GM10248 (cell line): ENCODE results near the gene RAB7B.

ENCODE experiments used
- CTCF ChIA-PET: fragments of 300-600 bp; sonication (Branson Sonifier 250); formaldehyde crosslinking; extraction: SDS; loops from one replicate; lab custom pipeline; 2021; ENCODE audit warnings: antibody characterized with exemption; lab: Yijun Ruan, JAX
- POLR2A ChIA-PET: fragments of 350-650 bp; sonication (Branson Sonifier 250); formaldehyde crosslinking; extraction: SDS; loops from one replicate; lab custom pipeline; 2020; ENCODE audit warnings: antibody characterized with exemption; lab: Yijun Ruan, JAX
- DNase-seq: peaks from one replicate; pipeline ENCODE4 v3.0.0; 2012; ENCODE audit errors: extremely low spot score
- TF ChIP-seq, protein P1 (sequence below): IDR thresholded peaks from 2 replicates; pipeline ENCODE4 v1.5.1; 2012; ENCODE audit warnings: mild to moderate bottlenecking, low read depth; ENCODE audit errors: extremely low read depth, missing control alignments, control extremely low read depth

RAB7B gene

DNA sequence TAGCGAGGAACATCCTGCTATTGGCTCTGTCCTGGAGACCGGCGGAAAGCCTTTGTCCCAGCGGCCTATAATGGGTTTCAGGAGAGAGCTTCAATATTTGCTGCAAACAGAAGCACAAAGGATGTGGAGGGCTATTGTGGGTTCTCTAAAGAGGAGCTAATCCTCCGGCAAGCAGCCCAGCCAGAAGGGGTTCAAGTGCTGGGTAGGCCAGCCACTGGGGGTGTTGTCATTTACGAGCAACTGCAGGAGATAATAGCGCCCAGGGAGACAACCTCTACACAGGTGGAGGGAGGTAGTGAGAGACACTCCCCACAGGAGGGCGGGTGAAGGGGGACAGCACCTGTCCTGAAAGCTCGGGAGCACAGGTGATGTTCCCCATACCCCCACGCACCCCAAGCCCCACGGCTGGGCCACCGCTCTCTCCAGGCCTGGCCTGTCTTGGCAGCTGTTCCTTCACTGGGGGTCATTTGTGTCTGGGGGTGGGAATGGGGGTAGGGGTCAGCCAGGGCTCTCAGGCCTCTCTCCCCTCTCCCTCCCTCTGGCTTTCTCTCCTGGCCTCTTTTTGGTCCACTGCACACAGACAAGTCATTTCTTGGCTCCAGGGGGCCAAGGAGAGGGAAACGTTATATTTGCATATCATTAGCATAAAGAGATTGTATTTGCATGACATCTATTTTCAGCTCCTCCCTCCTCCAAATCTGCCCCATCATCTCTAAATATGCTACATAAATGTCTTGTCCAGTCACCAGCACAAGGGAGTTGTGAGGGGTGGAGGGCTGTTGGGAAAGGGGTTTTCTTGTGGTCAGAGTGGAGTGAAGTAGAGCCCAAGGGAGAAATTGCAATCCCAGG, 37.9 kb downstream of the RAB7B start:
- ChIA-PET POLR2A (no interaction called here), CTCF (interaction anchor here (1.1 to 2.7 kb wide), 4 partner anchors 12 to 173 kb away, joined by 3 to 15 read pairs (median 6); no protein-coding TSS in a partner anchor)
- TF ChIP-seq, protein P1, sequence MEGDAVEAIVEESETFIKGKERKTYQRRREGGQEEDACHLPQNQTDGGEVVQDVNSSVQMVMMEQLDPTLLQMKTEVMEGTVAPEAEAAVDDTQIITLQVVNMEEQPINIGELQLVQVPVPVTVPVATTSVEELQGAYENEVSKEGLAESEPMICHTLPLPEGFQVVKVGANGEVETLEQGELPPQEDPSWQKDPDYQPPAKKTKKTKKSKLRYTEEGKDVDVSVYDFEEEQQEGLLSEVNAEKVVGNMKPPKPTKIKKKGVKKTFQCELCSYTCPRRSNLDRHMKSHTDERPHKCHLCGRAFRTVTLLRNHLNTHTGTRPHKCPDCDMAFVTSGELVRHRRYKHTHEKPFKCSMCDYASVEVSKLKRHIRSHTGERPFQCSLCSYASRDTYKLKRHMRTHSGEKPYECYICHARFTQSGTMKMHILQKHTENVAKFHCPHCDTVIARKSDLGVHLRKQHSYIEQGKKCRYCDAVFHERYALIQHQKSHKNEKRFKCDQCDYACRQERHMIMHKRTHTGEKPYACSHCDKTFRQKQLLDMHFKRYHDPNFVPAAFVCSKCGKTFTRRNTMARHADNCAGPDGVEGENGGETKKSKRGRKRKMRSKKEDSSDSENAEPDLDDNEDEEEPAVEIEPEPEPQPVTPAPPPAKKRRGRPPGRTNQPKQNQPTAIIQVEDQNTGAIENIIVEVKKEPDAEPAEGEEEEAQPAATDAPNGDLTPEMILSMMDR: no peak
- DNase-seq: no peak

DNA sequence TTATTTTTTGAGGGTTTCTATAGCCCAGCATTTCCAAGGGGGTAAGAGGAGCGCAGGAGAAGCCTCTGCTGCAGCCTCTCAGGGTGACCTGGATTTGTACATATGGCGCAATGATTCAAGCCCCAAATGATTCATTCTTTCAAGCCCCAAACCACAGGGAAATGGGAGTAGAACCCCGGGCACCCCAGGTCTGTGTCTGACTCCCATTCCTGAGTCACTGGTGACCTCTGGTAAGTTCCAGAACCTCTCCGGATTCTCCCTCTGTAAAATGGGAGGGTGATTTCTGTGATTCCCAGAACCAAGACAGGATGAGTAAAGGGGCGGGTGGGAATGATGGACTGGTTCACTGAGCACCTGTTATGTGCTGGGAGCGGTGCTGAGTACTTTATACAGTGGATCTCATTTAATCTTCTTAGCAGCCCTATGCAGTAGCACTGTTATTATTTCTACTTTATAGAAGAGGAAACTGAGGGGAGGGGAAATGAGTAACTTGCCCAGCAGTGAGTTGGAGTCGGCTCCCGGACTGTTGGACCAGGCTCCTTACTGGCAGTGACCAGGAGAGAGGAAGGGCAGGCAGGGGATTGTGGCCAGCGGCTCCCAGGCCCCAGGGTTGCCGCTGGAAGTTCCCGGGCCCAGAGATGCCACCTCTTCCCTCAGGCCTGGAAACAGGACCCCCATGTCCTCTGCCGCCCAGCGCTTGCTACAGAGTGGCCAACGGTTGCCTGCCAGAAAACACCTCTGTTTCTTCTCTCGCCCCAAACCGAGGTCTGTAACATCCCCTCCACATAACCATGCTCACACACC, 39.6 kb downstream of the RAB7B start:
- TF ChIP-seq, protein P1: no peak
- ChIA-PET POLR2A (no interaction called here), CTCF (interaction anchor here (1.0 to 7.7 kb wide), 5 partner anchors 13 to 143 kb away, joined by 3 to 62 read pairs (median 3); no protein-coding TSS in a partner anchor)
- no peak for DNase-seq

DNA sequence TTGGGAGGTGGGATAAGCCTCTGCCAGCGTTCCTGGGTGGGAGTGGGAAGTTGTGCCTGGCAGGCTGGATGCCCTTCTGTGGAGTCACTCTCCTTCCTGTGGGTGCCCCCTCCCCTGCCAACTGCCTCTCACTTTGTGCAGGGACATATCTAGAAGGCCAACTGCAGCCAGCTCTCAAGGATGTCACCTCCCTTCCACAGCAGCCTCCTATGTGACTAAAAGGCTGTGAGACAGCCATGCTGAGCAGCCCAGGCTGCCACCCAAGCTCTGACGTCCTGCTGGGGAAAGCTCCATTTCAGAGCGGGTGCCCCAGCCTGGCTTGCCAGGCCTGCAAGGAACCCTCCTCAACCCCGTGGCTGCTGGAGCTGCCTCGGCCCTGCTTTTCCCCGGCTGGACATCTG, 40.4 kb downstream of the RAB7B start:
- no peak for DNase-seq
- TF ChIP-seq, protein P1: no peak
- ChIA-PET POLR2A (no interaction called here), CTCF (interaction anchor here (0.7 to 7.7 kb wide), 6 partner anchors 8 to 143 kb away, joined by 3 to 62 read pairs (median 3); no protein-coding TSS in a partner anchor)

DNA sequence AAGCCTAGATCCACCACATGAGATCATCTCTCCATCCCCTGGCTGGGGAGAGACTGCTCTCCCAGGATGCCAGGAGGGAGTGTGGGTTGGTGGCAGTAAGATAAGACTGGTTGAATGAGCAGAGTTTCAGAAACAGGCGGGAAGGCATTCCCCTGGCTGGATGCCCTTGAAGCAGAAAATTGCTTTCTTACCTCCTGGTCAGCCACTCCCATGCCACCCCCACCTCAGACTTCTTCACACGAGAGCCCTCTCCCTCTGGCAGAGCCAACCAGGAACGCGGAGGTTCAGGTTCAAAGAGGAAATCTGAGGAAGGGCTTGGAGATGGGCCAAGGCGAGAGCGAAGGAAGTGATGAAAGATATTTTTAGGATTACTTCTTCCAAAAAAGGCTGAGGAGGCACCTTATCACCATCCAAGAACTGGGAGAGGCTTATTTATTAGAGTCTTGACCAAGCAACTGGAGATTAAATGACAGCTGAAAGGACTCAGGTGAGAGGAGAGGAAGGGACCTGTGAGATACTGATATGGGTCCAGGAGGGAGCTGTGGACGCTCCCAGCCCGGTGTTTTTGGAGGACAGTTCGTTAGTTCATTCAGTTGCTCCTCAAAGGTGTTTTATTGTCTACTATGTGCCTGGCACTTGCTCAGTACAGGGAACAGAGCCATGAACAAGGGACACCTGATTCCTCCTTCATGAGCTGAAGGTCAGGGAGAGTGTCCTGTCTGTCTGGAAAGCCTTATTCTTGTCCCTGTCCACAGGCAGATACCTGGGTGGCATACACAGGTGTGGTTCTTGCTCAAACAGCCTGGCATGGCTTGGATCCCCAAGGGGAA, 41.0 kb downstream of the RAB7B start:
- CTCF ChIA-PET: interaction anchor here (0.7 to 7.7 kb wide), 7 partner anchors 9 to 144 kb away, joined by 3 to 62 read pairs (median 3); no protein-coding TSS in a partner anchor
- POLR2A ChIA-PET: no interaction called here
- no peak for DNase-seq
- TF ChIP-seq, protein P1: no peak

DNA sequence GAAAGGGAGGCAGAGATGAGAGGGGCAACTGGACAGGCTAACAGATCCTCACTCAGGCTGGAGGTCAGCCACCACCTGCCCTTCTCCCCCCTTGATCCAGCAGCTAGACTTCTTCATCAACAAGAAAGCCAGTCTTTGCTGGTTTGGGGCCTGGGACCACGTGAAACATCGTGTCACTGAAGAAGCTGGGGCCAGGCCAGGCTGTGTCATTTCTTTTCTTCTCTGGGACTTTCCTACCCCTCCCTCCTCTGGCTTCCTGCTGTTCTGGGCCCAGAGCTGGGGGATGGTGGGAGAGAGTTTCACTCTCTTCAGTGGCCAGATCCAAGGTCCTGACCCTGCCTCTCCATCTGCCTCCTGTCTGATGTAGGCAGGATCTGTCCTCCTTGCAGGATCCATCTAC, 41.8 kb downstream of the RAB7B start:
- TF ChIP-seq, protein P1: no peak
- ChIA-PET CTCF (interaction anchor here (1.0 to 7.7 kb wide), 5 partner anchors 13 to 303 kb away, joined by 3 to 62 read pairs (median 5); no protein-coding TSS in a partner anchor), POLR2A (no interaction called here)
- DNase-seq: peak; percentile 57
